GM23248 (cell line): ENCODE measurements around the gene ZNF776. TPM values are rescaled to one million over a fixed set of nuclear protein-coding genes. Genes with fewer than 3 reads are reported as not detected.

Source experiments
- DNase-seq: peaks from one replicate; pipeline ENCODE4 v3.0.0-alpha.2; 2015
- H2AFZ ChIP-seq: fragments of 200-600 bp; sonication (generic); 2 replicates; pipeline ENCODE4 v1.6.1; 2016; ENCODE audit warnings: antibody characterized with exemption
- H3F3A ChIP-seq: fragments of 200-600 bp; sonication (generic); 2 replicates; pipeline ENCODE4 v1.6.1; 2016; ENCODE audit warnings: mild to moderate bottlenecking, antibody characterized with exemption, mixed run types; ENCODE audit not compliant: insufficient read depth
- H3K27ac ChIP-seq: fragments of 200-600 bp; sonication (generic); 2 replicates; pipeline ENCODE4 v1.5.1; 2016; ENCODE audit warnings: mild to moderate bottlenecking
- H3K27me3 ChIP-seq: fragments of 200-600 bp; sonication (generic); replicated peaks from 2 replicates; pipeline ENCODE4 v1.6.1; 2016; ENCODE audit warnings: mild to moderate bottlenecking; ENCODE audit not compliant: insufficient read depth
- H3K36me3 ChIP-seq: fragments of 200-600 bp; sonication (generic); 2 replicates; pipeline ENCODE4 v1.6.1; 2016; ENCODE audit warnings: low read depth, mild to moderate bottlenecking
- H3K4me1 ChIP-seq: fragments of 200-600 bp; sonication (generic); 2 replicates; pipeline ENCODE4 v1.6.1; 2016; ENCODE audit warnings: mild to moderate bottlenecking; ENCODE audit not compliant: insufficient read depth
- H3K4me2 ChIP-seq: fragments of 200-600 bp; sonication (generic); one replicate; pipeline ENCODE4 v1.6.1; 2016; ENCODE audit warnings: mild to moderate bottlenecking; ENCODE audit not compliant: unreplicated experiment
- H3K4me3 ChIP-seq: fragments of 200-600 bp; sonication (generic); 2 replicates; pipeline ENCODE4 v1.5.1; 2016; ENCODE audit warnings: mild to moderate bottlenecking
- H3K79me2 ChIP-seq: fragments of 200-600 bp; sonication (generic); 2 replicates; pipeline ENCODE4 v1.6.1; 2016; ENCODE audit warnings: mild to moderate bottlenecking; ENCODE audit not compliant: insufficient read depth
- H3K9ac ChIP-seq: fragments of 200-600 bp; sonication (generic); 2 replicates; pipeline ENCODE4 v1.6.1; 2016; ENCODE audit warnings: mild to moderate bottlenecking
- H3K9me2 ChIP-seq: fragments of 200-600 bp; sonication (generic); 2 replicates; pipeline ENCODE4 v1.6.1; 2016; ENCODE audit warnings: mixed run types, mild to moderate bottlenecking, moderate library complexity; ENCODE audit not compliant: insufficient read depth
- H3K9me3 ChIP-seq: fragments of 200-600 bp; sonication (generic); one replicate; pipeline ENCODE4 v1.6.1; 2017; ENCODE audit warnings: low read depth
- H4K20me1 ChIP-seq: fragments of 200-600 bp; sonication (generic); 2 replicates; pipeline ENCODE4 v1.6.0; 2016; ENCODE audit not compliant: insufficient read depth
- EZH2 ChIP-seq: fragments of 200-600 bp; sonication (generic); IDR thresholded peaks from 2 replicates; pipeline ENCODE4 v1.6.1; 2018; ENCODE audit warnings: antibody characterized with exemption, mild to moderate bottlenecking; ENCODE audit not compliant: insufficient read depth, poor library complexity, severe bottlenecking
- EZH2phosphoT487 ChIP-seq: fragments of 200-600 bp; sonication (generic); IDR thresholded peaks from 2 replicates; pipeline ENCODE4 v1.6.1; 2018; ENCODE audit warnings: antibody characterized with exemption, moderate library complexity, mild to moderate bottlenecking, low read depth; ENCODE audit not compliant: insufficient read depth
- WGBS, 2 experiments: methylation state at CpG; one replicate each; pipeline ENCODE4 v1.1.6; 2015 to 2017; ENCODE audit warnings: low lambda C conversion rate in 2 of 2, low coverage in 1 of 2; ENCODE audit errors: missing lambda C conversion rate in 2 of 2; 5-methylcytosine and 5-hydroxymethylcytosine counted together
- in situ Hi-C: fragments of 300-500 bp; cut with MboI; formaldehyde crosslinking; loops from 2 replicates; pipeline ENCODE4 v1.15.0; 2020
- polyA plus RNA-seq: library from polyadenylated mRNA; unstranded; fragments of >200 nt; fragmentation: Nextera tagmentation; extraction: Ambion mirVana; gene quantifications from 2 replicates; pipeline ENCODE4 v1.2.1, GENCODE V29; 2016
- total RNA-seq: library from RNA; depleted of rRNA; stranded (reverse); fragments of >200 nt; shearing (Covaris generic); gene quantifications from 2 replicates; pipeline ENCODE4 v1.2.3, GENCODE V29; 2014

ZNF776 gene
- total and polyA plus RNA-seq, 2 experiments from 2014 or later = 3.9 to 6.7 TPM

GRCh38 chr19:57778336-57778735 lies 31.7 kb downstream of the ZNF776 start:
- Histone ChIP-seq H2AFZ (no peak overlapping the region), H3K9me2 (no peaks in the 10 kb centered on the region), H3K4me1 (no peaks in the 10 kb centered on the region), H4K20me1 (no peaks in the 10 kb centered on the region), H3K4me2 (no peak overlapping the region), H3K36me3 (peaks cover 33% of the 10 kb centered on the region), H3K27ac (no peak overlapping the region), H3K27me3 (no peaks in the 10 kb centered on the region), H3K79me2 (peaks cover 100% of the 10 kb centered on the region), H3F3A (no peaks in the 10 kb centered on the region), H3K9ac (no peak overlapping the region), H3K4me3 (no peak overlapping the region), H3K9me3 (no peaks in the 10 kb centered on the region)
- 96 to 98% methylated on average over 4 of the region's 4 CpGs for WGBS, 2 experiments
- in situ Hi-C loops = no loop called here
- TF ChIP-seq EZH2phosphoT487 (no peak), EZH2 (no peak)
- no peak for DNase-seq

- no peak for DNase-seq
- Histone ChIP-seq H2AFZ (no peak overlapping the region), H4K20me1 (no peaks in the 10 kb centered on the region), H3K27me3 (no peaks in the 10 kb centered on the region), H3K79me2 (peaks cover 100% of the 10 kb centered on the region), H3K9me3 (no peaks in the 10 kb centered on the region), H3K4me2 (no peak overlapping the region), H3K9ac (no peak overlapping the region), H3K9me2 (no peaks in the 10 kb centered on the region), H3K4me1 (no peaks in the 10 kb centered on the region), H3K4me3 (no peak overlapping the region), H3K27ac (no peak overlapping the region), H3F3A (no peaks in the 10 kb centered on the region), H3K36me3 (peaks cover 33% of the 10 kb centered on the region)
- TF ChIP-seq EZH2 = no peak
- TF ChIP-seq EZH2phosphoT487 = no peak
- WGBS, 2 experiments = 97 to 99% methylated on average over 10 of the region's 10 CpGs
- in situ Hi-C loops = no loop called here
These were observed 32.7 kb downstream of the ZNF776 start for GRCh38 chr19:57779220-57779845.

GRCh38 chr19:57786286-57786685 lies 39.7 kb downstream of the ZNF776 start:
- Histone ChIP-seq H3F3A (no peaks in the 10 kb centered on the region), H3K4me3 (no peak overlapping the region), H3K79me2 (peaks cover 93% of the 10 kb centered on the region), H3K9me3 (no peaks in the 10 kb centered on the region), H3K9ac (no peak overlapping the region), H3K27me3 (no peaks in the 10 kb centered on the region), H3K27ac (no peak overlapping the region), H3K36me3 (peaks cover 3% of the 10 kb centered on the region; the same call in 1 of the 2 replicates), H3K4me2 (no peak overlapping the region), H2AFZ (no peak overlapping the region), H3K9me2 (no peaks in the 10 kb centered on the region), H4K20me1 (no peaks in the 10 kb centered on the region), H3K4me1 (no peaks in the 10 kb centered on the region)
- no peak for DNase-seq
- TF ChIP-seq EZH2 (no peak), EZH2phosphoT487 (no peak)
- 97% methylated on average over 34 to 38 of the region's 38 CpGs for WGBS, 2 experiments
- in situ Hi-C loops = no loop called here

GRCh38 chr19:57786906-57787305 lies 40.3 kb downstream of the ZNF776 start:
- Histone ChIP-seq H3K9me3 (no peaks in the 10 kb centered on the region), H3F3A (no peaks in the 10 kb centered on the region), H4K20me1 (no peaks in the 10 kb centered on the region), H3K4me3 (no peak overlapping the region), H3K4me2 (no peak overlapping the region), H3K36me3 (peaks cover 3% of the 10 kb centered on the region; the same call in 1 of the 2 replicates), H3K27ac (no peak overlapping the region), H3K9me2 (no peaks in the 10 kb centered on the region), H3K27me3 (no peaks in the 10 kb centered on the region), H3K4me1 (no peaks in the 10 kb centered on the region), H2AFZ (no peak overlapping the region), H3K79me2 (peaks cover 88% of the 10 kb centered on the region), H3K9ac (no peak overlapping the region)
- TF ChIP-seq EZH2phosphoT487 (no peak), EZH2 (no peak)
- WGBS, 2 experiments = 91 to 100% methylated on average over 5 of the region's 5 CpGs
- DNase-seq = no peak
- in situ Hi-C loops = no loop called here

GRCh38 chr19:57788114-57788692 lies 41.6 kb downstream of the ZNF776 start:
- no peak overlapping the region for H2AFZ ChIP-seq
- H3K4me2 ChIP-seq = no peak overlapping the region
- no peaks in the 10 kb centered on the region for H3F3A ChIP-seq
- in situ Hi-C loops = no loop called here
- TF ChIP-seq EZH2phosphoT487 (no peak), EZH2 (no peak)
- H3K27ac ChIP-seq = no peak overlapping the region
- peaks cover 82% of the 10 kb centered on the region for H3K79me2 ChIP-seq
- no peaks in the 10 kb centered on the region for H3K9me3 ChIP-seq
- H3K36me3 ChIP-seq = 0 out of 2 replicates have a peak, but pooled peaks cover 3% of the 10 kb centered on the region
- H3K9me2 ChIP-seq = no peaks in the 10 kb centered on the region
- H3K4me1 ChIP-seq = no peaks in the 10 kb centered on the region
- no peaks in the 10 kb centered on the region for H3K27me3 ChIP-seq
- H4K20me1 ChIP-seq = no peaks in the 10 kb centered on the region
- no peak overlapping the region for H3K9ac ChIP-seq
- no peak overlapping the region for H3K4me3 ChIP-seq
- no peak for DNase-seq
